Endothelial cell of umbilical vein (primary cell): ENCODE measurements around the gene XRCC2. TPM values are rescaled to one million over a fixed set of nuclear protein-coding genes. Genes with fewer than 3 reads are reported as not detected.

Experiments
- BruUV-seq: library from RNA; stranded (reverse); fragments of 400-500 nt; replicated peaks from 2 replicates; lab custom pipeline; 2021; lab: Mats Ljungman, UMichigan
- CTCF ChIA-PET: fragments of 300-600, 350-600 bp; sonication (Branson Sonifier 250); formaldehyde crosslinking; loops from one replicate; lab custom pipeline; 2021; ENCODE audit warnings: antibody characterized with exemption, inconsistent platforms; lab: Charles Lee
- POLR2A ChIA-PET: fragments of 300-600, 350-600 bp; sonication (Branson Sonifier 250); formaldehyde crosslinking; loops from one replicate; lab custom pipeline; 2021; ENCODE audit warnings: antibody characterized with exemption, inconsistent platforms; lab: Charles Lee
- DNase-seq: peaks from one replicate; pipeline ENCODE4 v3.0.0-alpha.2; 2011; ENCODE audit warnings: low read depth, low spot score
- FAIRE-seq: peaks from 2 replicates; lab custom pipeline; 2011; peaks lifted over from hg19 to GRCh38; lab: Jason Lieb, UNC
- H2AFZ ChIP-seq: 2 replicates; pipeline ENCODE4 v1.6.0; 2012; ENCODE audit warnings: low read depth, low read length, control low read depth, inconsistent platforms
- H3K27ac ChIP-seq: 2 replicates; pipeline ENCODE4 v1.5.1; 2011; ENCODE audit warnings: low read depth, mild to moderate bottlenecking, control low read depth, low read length, moderate library complexity; ENCODE audit not compliant: insufficient read depth
- H3K27me3 ChIP-seq, 2 experiments: 2 replicates each; pipeline versions ENCODE4 v1.6.0 to v1.6.1; 2011; ENCODE audit warnings: low read length in 2 of 2, mixed read lengths in 1 of 2; ENCODE audit not compliant: control insufficient read depth in 2 of 2, insufficient read depth in 2 of 2
- H3K36me3 ChIP-seq, 2 experiments: 2 replicates in 1 of 2; 3 replicates in 1 of 2; pipeline ENCODE4 v1.5.1; 2011; ENCODE audit warnings: low read length in 2 of 2, mild to moderate bottlenecking in 1 of 2, moderate library complexity in 1 of 2; ENCODE audit not compliant: control insufficient read depth in 2 of 2, insufficient read depth in 2 of 2; ENCODE audit errors: extremely low read depth in 1 of 2
- H3K4me1 ChIP-seq: 3 replicates; pipeline ENCODE4 v1.5.1; 2011; ENCODE audit warnings: mild to moderate bottlenecking, low read length; ENCODE audit not compliant: control insufficient read depth, insufficient read depth; ENCODE audit errors: extremely low read depth
- H3K4me2 ChIP-seq: 2 replicates; pipeline ENCODE4 v1.6.1; 2011; ENCODE audit warnings: low read length, control low read depth, mixed read lengths; ENCODE audit not compliant: insufficient read depth
- H3K4me3 ChIP-seq, 3 experiments: fragments of 200-600 bp in 1 of 3; sonication (generic), shearing (Covaris generic) in 1 of 3; replicated peaks in 1 of 3; 2 replicates each; pipeline ENCODE4 v1.5.1; 2011 to 2016; ENCODE audit warnings: control low read depth in 3 of 3, low read length in 3 of 3, mild to moderate bottlenecking in 2 of 3, inconsistent platforms in 1 of 3, low read depth in 1 of 3, moderate library complexity in 1 of 3; ENCODE audit not compliant: insufficient read depth in 1 of 3
- H3K79me2 ChIP-seq: 2 replicates; pipeline ENCODE4 v1.6.0; 2012; ENCODE audit warnings: low read length, inconsistent platforms; ENCODE audit not compliant: control insufficient read depth, insufficient read depth
- H3K9ac ChIP-seq: replicated peaks from 2 replicates; pipeline ENCODE3; 2011; ENCODE audit warnings: low read length, control low read depth; ENCODE audit not compliant: insufficient read depth; ENCODE audit errors: extremely low read depth
- H3K9me1 ChIP-seq: replicated peaks from 3 replicates; pipeline ENCODE4 v1.6.0; 2011; ENCODE audit warnings: mild to moderate bottlenecking, low read length; ENCODE audit not compliant: control insufficient read depth, insufficient read depth; ENCODE audit errors: extremely low read depth
- H3K9me3 ChIP-seq: replicated peaks from 2 replicates; pipeline ENCODE4 v1.5.1; 2012; ENCODE audit warnings: low read length, inconsistent platforms; ENCODE audit not compliant: control insufficient read depth, insufficient read depth
- H4K20me1 ChIP-seq: replicated peaks from 2 replicates; pipeline ENCODE3; 2011; ENCODE audit warnings: mild to moderate bottlenecking, low read length; ENCODE audit not compliant: control insufficient read depth, insufficient read depth; ENCODE audit errors: extremely low read depth
- CTCF ChIP-seq, 2 donors: IDR thresholded peaks; 1 replicate in 1 of 2; 2 replicates in 1 of 2; pipeline ENCODE4 v1.5.1; 2011; ENCODE audit warnings: low read length in 2 of 2, mild to moderate bottlenecking in 2 of 2, moderate library complexity in 2 of 2, control low read depth in 1 of 2, inconsistent platforms in 1 of 2, low read depth in 1 of 2; ENCODE audit not compliant: insufficient read depth in 1 of 2; ENCODE audit errors: extremely low read depth in 1 of 2
- EZH2 ChIP-seq: IDR thresholded peaks from 2 replicates; pipeline ENCODE4 v1.6.1; 2012; ENCODE audit warnings: borderline replicate concordance, low read depth, mild to moderate bottlenecking, moderate library complexity, low read length, inconsistent platforms; ENCODE audit not compliant: severe bottlenecking
- FOS ChIP-seq: IDR thresholded peaks from 2 replicates; pipeline ENCODE4 v1.6.1; 2011; ENCODE audit warnings: mild to moderate bottlenecking, low read length, moderate library complexity, borderline replicate concordance; ENCODE audit not compliant: insufficient read depth
- GATA2 ChIP-seq: IDR thresholded peaks from 2 replicates; pipeline ENCODE4 v1.7.0; 2011; ENCODE audit warnings: low read depth, mild to moderate bottlenecking, moderate library complexity, mixed read lengths, low read length; ENCODE audit not compliant: insufficient read length, insufficient read depth
- JUN ChIP-seq: IDR thresholded peaks from 2 replicates; pipeline ENCODE4 v1.6.1; 2011; ENCODE audit warnings: borderline replicate concordance, low read depth; ENCODE audit not compliant: insufficient read length, insufficient read depth
- MYC ChIP-seq: IDR thresholded peaks from one replicate; pipeline ENCODE4 v1.6.1; 2011; ENCODE audit warnings: mild to moderate bottlenecking, low read depth, low read length
- POLR2A ChIP-seq: IDR thresholded peaks from 2 replicates; pipeline ENCODE4 v1.6.1; 2012; ENCODE audit warnings: low read depth, mild to moderate bottlenecking, control low read depth, low read length
- POLR2AphosphoS5 ChIP-seq: IDR thresholded peaks from 2 replicates; pipeline ENCODE4 v1.6.1; 2012; ENCODE audit warnings: low read depth, mild to moderate bottlenecking, control low read depth, low read length, moderate library complexity; ENCODE audit not compliant: insufficient read depth
- dilution Hi-C: fragments of 300-500 bp; cut with MboI; formaldehyde crosslinking; loops from one replicate; pipeline ENCODE4 v1.15.0; 2019; ENCODE audit warnings: low sequenced_read_pairs; ENCODE audit not compliant: extremely low pct_ligation_motif_present
- intact Hi-C: fragments of 100-400 bp; cut with micrococcal nuclease; formaldehyde crosslinking; loops from one replicate; pipeline ENCODE4 v1.10.0; 2022
- polyA plus RNA-seq, 4 experiments: library from polyadenylated mRNA; depleted of rRNA in 3 of 4; stranded (reverse) in 3 of 4; unstranded in 1 of 4; fragments of >200 nt; gene quantifications; 2 replicates each; pipeline versions ENCODE4 v1.2.1 to v1.2.3, GENCODE V29; 2011 to 2012; ENCODE audit warnings: missing spikeins in 1 of 4
- total RNA-seq: library from RNA; stranded (reverse); gene quantifications from 2 replicates; pipeline ENCODE4 v1.2.3, GENCODE V29; 2021
- TF ChIP-seq, protein P1 (sequence below): IDR thresholded peaks from 2 replicates; pipeline ENCODE4 v1.6.1; 2011; ENCODE audit not compliant: insufficient read depth, insufficient read length

Gene XRCC2
- total and polyA plus RNA-seq, 2 donors (not counting 3 experiments of a cell fraction or from before 2014, with no cell fraction given): 2.4 to 8.8 TPM

DNA sequence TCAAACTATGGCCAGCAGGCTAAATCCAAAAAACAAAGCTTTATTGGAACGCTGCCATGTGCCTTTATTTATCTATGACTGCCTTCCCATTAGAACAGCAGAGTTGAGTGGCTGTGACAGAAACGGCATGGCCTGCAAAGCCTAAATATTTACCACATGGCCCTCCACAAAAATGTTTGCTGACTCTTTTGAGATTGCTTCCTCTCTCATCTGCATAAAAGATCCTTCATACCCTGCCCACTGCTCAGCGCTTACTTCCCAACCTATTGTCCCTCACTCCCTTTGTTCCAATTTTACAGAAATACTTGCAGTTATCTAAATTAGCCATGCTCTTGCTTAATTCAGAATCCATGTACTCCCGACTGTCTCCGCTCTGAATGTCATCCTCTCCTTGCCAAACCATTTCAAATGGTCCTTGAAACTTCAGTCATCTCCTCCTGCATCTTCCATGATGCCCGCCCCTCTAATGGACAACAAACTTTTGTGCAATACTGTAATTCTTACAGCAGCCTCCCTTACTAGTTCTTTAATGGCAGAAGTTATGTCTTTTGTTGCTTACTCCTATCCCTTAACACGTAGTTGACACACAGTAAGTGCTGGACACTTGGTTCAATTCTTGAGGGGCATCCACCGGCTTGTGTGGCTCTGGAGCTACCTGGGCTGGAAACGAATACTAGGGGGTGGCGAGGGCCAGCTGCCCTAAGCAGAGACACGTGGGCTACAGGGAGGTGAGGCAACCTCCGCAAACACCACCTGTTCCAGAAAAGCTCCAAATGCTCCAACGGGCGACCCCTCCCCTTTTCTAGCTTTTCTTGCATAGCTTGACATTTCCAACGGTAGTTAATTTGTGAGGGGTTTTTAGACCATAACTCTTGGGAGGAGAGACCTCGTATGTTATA lies 832 bp downstream of the XRCC2 start:
- no peak for TF ChIP-seq CTCF (IDR thresholded peaks at IDR 0.05; ENCODE audit: extremely low read depth in 1 of 2, insufficient read depth in 1 of 2, low read depth in 1 of 2, low read length in 2 of 2)
- TF ChIP-seq GATA2: no peak
- TF ChIP-seq JUN: no peak
- TF ChIP-seq POLR2A: no peak
- TF ChIP-seq FOS: no peak
- no peak for TF ChIP-seq EZH2
- TF ChIP-seq POLR2AphosphoS5: no peak
- TF ChIP-seq, protein P1, sequence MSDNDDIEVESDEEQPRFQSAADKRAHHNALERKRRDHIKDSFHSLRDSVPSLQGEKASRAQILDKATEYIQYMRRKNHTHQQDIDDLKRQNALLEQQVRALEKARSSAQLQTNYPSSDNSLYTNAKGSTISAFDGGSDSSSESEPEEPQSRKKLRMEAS: no peak
- no peak for TF ChIP-seq MYC
- H3K9ac ChIP-seq: peak overlapping the region; percentile 77

More for the DNA sequence above, 832 bp downstream of the XRCC2 start:
- peak overlapping the region; percentile 80 to 94 (median 93) for H3K4me3 ChIP-seq
- H3K4me1 ChIP-seq: peaks cover 11% of the 10 kb centered on the region
- no peaks in the 10 kb centered on the region for H4K20me1 ChIP-seq
- intact Hi-C loops: loop anchor here (1.0 kb wide), 1 partner anchor 11 kb away; no protein-coding TSS in a partner anchor
- H3K27me3 ChIP-seq: no peaks in the 10 kb centered on the region
- dilution Hi-C loops: no loop called here
- H2AFZ ChIP-seq: peak overlapping the region; percentile 75
- H3K4me2 ChIP-seq: peak overlapping the region; percentile 93
- FAIRE-seq (no peak), DNase-seq (peak; percentile 9)
- ChIA-PET CTCF (interaction anchor here (0.9 to 2.0 kb wide), 3 partner anchors 14 to 32 kb away, joined by 3 to 5 read pairs (median 4); no protein-coding TSS in a partner anchor), POLR2A (no interaction called here)
- peaks cover 45% of the 10 kb centered on the region for H3K79me2 ChIP-seq
- H3K9me3 ChIP-seq: no peaks in the 10 kb centered on the region
- H3K9me1 ChIP-seq: no peaks in the 10 kb centered on the region
- TSS peak; percentile 58 for BruUV-seq
- H3K36me3 ChIP-seq: no peaks in the 10 kb centered on the region
- peak overlapping the region; percentile 47 for H3K27ac ChIP-seq
